Transverse colon (tissue), 3 donors: ENCODE measurements around the gene RSRC1.

Experiments
- POLR2A ChIP-seq: fragments of 450-650 bp; IDR thresholded peaks from one replicate; pipeline ENCODE4 v1.6.1; 2016; ENCODE audit warnings: antibody characterized with exemption, mild to moderate bottlenecking, moderate library complexity
- POLR2AphosphoS5 ChIP-seq, 3 donors: sonication (generic); formaldehyde crosslinking; IDR thresholded peaks; one replicate each; pipeline ENCODE4 v1.6.1; 2016; ENCODE audit warnings: antibody characterized with exemption in 3 of 3

- TF ChIP-seq POLR2AphosphoS5 (IDR thresholded peaks at IDR 0.05), result no peak
- TF ChIP-seq POLR2A, result no peak
These were observed 137.4 kb downstream of the RSRC1 start for GRCh38 chr3:158247288-158247687.
